Endothelial cell of umbilical vein (primary cell): Measurements from ENCODE around the gene MDFIC.

Source experiments
- EZH2 ChIP-seq: IDR thresholded peaks from 2 replicates; pipeline ENCODE4 v1.6.1; 2012; ENCODE audit warnings: borderline replicate concordance, low read depth, mild to moderate bottlenecking, moderate library complexity, low read length, inconsistent platforms; ENCODE audit not compliant: severe bottlenecking
- FOS ChIP-seq: IDR thresholded peaks from 2 replicates; pipeline ENCODE4 v1.6.1; 2011; ENCODE audit warnings: mild to moderate bottlenecking, low read length, moderate library complexity, borderline replicate concordance; ENCODE audit not compliant: insufficient read depth
- JUN ChIP-seq: IDR thresholded peaks from 2 replicates; pipeline ENCODE4 v1.6.1; 2011; ENCODE audit warnings: borderline replicate concordance, low read depth; ENCODE audit not compliant: insufficient read length, insufficient read depth
- MYC ChIP-seq: IDR thresholded peaks from one replicate; pipeline ENCODE4 v1.6.1; 2011; ENCODE audit warnings: mild to moderate bottlenecking, low read depth, low read length
- POLR2A ChIP-seq: IDR thresholded peaks from 2 replicates; pipeline ENCODE4 v1.6.1; 2012; ENCODE audit warnings: low read depth, mild to moderate bottlenecking, control low read depth, low read length
- POLR2AphosphoS5 ChIP-seq: IDR thresholded peaks from 2 replicates; pipeline ENCODE4 v1.6.1; 2012; ENCODE audit warnings: low read depth, mild to moderate bottlenecking, control low read depth, low read length, moderate library complexity; ENCODE audit not compliant: insufficient read depth
- TF ChIP-seq, protein P1 (sequence below), 2 donors: IDR thresholded peaks; 1 replicate in 1 of 2; 2 replicates in 1 of 2; pipeline ENCODE4 v1.5.1; 2011; ENCODE audit warnings: low read length in 2 of 2, mild to moderate bottlenecking in 2 of 2, moderate library complexity in 2 of 2, control low read depth in 1 of 2, inconsistent platforms in 1 of 2, low read depth in 1 of 2; ENCODE audit not compliant: insufficient read depth in 1 of 2; ENCODE audit errors: extremely low read depth in 1 of 2
- TF ChIP-seq, protein P2 (sequence below): IDR thresholded peaks from 2 replicates; pipeline ENCODE4 v1.6.1; 2011; ENCODE audit not compliant: insufficient read depth, insufficient read length

DNA sequence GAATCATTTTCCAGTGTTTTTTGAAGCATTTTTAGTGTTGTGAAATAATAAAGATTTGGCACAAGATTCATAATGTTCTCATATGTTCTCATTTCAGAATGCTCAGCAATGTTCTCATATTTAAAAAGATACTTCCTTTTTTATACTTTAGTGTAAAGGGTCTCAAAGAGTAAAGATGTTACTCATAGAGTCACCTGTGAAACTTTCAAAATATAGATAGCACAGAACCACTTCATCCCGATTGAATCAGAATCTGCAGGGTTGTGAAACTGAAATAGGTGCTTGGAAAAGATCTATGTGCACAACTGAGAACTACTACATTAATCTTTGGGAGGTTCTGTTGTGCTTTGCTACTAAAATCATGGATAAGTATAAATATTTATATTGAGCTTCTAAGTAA is 144.7 kb downstream of the MDFIC start:
- TF ChIP-seq, protein P1, sequence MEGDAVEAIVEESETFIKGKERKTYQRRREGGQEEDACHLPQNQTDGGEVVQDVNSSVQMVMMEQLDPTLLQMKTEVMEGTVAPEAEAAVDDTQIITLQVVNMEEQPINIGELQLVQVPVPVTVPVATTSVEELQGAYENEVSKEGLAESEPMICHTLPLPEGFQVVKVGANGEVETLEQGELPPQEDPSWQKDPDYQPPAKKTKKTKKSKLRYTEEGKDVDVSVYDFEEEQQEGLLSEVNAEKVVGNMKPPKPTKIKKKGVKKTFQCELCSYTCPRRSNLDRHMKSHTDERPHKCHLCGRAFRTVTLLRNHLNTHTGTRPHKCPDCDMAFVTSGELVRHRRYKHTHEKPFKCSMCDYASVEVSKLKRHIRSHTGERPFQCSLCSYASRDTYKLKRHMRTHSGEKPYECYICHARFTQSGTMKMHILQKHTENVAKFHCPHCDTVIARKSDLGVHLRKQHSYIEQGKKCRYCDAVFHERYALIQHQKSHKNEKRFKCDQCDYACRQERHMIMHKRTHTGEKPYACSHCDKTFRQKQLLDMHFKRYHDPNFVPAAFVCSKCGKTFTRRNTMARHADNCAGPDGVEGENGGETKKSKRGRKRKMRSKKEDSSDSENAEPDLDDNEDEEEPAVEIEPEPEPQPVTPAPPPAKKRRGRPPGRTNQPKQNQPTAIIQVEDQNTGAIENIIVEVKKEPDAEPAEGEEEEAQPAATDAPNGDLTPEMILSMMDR (IDR thresholded peaks at IDR 0.05; ENCODE audit: extremely low read depth in 1 of 2, insufficient read depth in 1 of 2, low read depth in 1 of 2, low read length in 2 of 2): no peak
- TF ChIP-seq POLR2A: no peak
- no peak for TF ChIP-seq JUN
- no peak for TF ChIP-seq EZH2
- TF ChIP-seq POLR2AphosphoS5: no peak
- TF ChIP-seq, protein P2, sequence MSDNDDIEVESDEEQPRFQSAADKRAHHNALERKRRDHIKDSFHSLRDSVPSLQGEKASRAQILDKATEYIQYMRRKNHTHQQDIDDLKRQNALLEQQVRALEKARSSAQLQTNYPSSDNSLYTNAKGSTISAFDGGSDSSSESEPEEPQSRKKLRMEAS: no peak
- no peak for TF ChIP-seq FOS
- no peak for TF ChIP-seq MYC
